GM12874 (cell line): ENCODE measurements around the gene PCGF2.

Source experiments
- TF ChIP-seq, protein P1 (sequence below): IDR thresholded peaks from 2 replicates; pipeline ENCODE4 v1.5.1; 2011; ENCODE audit warnings: low read depth, mild to moderate bottlenecking, control low read depth, low read length, moderate library complexity; ENCODE audit not compliant: insufficient read depth

Gene PCGF2

DNA sequence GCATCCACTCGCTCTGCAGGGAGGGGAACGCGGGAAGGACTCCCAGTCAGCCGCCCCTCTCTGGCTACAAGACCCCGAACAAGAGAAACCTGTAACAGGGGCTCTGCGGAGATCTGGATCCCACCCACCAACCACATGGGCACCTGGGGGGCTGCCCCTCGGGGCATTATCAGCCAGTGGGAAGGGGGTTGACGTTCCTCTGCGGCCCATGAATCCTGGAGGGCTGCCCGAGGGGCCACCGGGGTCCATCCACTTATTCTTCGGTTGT lies 1.8 kb upstream of the PCGF2 start:
- TF ChIP-seq, protein P1, sequence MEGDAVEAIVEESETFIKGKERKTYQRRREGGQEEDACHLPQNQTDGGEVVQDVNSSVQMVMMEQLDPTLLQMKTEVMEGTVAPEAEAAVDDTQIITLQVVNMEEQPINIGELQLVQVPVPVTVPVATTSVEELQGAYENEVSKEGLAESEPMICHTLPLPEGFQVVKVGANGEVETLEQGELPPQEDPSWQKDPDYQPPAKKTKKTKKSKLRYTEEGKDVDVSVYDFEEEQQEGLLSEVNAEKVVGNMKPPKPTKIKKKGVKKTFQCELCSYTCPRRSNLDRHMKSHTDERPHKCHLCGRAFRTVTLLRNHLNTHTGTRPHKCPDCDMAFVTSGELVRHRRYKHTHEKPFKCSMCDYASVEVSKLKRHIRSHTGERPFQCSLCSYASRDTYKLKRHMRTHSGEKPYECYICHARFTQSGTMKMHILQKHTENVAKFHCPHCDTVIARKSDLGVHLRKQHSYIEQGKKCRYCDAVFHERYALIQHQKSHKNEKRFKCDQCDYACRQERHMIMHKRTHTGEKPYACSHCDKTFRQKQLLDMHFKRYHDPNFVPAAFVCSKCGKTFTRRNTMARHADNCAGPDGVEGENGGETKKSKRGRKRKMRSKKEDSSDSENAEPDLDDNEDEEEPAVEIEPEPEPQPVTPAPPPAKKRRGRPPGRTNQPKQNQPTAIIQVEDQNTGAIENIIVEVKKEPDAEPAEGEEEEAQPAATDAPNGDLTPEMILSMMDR = no peak

DNA sequence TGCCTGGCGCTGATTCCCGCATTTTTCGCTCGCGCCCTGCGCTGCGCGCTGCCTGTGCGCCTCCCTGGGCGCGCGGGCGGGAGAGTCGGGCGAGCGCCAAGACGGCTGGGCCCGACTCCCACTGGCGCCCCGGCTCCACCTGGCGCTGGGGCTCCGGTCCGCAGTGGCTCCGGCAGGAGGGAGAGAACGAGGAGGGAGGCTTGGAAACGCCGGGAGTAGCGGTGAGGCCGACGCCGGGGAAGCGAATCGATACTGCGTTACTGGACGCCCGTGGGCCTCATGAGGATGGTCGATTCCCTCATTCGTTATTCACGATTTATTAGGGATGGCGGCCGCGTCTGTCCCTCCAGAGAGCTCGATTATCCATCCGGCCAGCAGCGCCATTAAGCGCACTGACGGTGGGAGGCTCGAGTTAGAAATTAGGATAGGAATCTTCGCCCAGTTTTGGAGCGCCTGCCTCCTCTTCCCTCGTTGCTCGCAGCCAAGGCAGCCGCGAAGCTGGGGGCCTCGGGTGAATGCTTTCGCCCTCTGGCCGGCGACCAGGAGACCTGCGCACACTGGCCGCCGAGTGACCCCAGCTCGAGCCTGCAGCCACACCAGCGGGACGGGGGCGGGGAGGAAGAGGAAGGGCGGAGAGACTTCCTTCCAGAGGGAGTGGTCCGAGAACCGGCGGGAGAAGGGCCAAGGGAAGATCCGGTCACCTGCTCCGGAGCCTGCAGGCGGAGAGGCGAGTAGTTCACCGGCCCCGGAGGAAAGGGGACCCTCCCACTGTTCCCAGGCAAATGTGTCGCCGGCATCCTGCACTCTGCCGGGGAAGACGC lies 1.3 kb upstream of the PCGF2 start:
- TF ChIP-seq, protein P1 = no peak

DNA sequence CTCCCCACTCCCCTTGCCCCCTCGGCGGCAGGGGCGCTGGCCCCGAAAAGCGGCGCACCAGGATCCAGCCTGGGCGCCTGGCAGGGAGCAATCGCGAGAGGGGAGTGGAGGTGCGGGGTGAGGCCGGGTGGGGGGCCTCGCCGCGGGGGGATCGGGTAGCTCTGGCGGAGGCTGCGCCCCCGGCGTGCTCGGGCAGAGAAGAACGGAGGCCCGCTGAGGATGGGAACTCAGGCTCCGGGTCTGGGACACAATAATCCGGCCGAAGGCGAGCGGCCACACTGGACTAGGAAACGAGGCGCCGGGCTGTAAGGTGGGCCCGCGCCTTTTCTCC lies 721 bp upstream of the PCGF2 start:
- TF ChIP-seq, protein P1 = no peak

DNA sequence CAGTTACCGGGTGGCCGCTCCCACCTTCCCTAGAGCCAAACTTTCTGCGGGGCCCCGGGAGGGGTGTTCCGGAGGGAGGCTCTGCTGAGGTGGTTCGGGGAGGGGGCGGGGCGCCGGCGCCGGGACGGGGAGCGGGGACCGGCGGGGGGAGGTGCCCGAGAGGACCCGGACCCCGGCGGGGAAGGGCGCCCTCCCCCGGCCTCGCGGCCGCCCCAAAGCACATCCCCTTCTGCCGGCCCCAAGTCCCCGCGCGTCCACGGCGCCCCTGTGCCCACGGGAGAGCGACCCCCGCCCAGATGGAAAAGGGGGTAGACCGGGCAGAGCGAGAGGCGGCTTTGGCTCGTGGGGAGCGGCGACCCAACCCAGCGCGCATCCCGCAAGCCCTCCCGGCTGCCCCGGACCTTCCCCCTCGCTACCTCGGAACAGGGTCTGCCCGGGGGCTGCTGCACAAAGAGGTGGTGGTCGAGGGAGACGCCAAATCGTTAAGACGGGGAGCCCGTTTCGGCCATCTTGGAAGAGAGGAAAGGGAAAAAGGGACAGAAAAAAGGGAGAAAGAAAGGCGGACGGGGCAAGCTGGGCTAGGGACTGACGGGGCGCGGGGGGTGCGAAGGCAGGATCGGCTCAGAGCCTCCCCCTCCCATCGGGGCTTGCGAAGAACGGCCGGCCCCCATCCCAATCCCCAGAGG lies 530 bp downstream of the PCGF2 start:
- TF ChIP-seq, protein P1 = peak; percentile 60

DNA sequence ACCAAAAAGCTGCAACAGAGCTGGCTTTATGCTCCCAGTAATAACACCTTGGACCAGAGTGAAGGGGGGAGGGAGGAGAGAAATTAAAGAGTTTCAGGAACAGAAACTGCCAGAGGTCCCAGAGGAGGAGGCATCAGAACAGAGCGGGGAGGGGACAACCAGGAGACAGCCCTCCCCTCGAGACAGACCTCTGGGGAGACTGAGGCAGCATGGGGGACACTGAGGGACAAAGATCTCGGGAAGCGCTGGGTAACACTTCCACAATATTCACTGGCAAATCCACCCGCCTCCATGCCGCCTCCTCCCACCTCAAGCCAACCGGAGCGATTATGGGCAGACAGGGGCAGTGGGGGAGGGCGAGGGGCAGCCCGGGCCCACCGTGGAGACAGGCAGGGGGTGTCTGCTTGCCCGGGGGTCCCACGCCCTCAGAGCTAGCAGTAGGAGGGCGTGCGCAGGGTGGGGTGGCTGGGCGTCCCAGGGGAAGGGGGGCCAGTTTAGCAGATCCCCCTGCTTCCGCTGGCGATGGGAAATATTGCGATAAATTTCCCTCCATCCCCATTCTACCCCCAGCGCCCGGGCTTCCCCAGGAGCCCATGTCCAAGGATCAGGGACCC lies 1.2 kb downstream of the PCGF2 start:
- TF ChIP-seq, protein P1 = no peak

DNA sequence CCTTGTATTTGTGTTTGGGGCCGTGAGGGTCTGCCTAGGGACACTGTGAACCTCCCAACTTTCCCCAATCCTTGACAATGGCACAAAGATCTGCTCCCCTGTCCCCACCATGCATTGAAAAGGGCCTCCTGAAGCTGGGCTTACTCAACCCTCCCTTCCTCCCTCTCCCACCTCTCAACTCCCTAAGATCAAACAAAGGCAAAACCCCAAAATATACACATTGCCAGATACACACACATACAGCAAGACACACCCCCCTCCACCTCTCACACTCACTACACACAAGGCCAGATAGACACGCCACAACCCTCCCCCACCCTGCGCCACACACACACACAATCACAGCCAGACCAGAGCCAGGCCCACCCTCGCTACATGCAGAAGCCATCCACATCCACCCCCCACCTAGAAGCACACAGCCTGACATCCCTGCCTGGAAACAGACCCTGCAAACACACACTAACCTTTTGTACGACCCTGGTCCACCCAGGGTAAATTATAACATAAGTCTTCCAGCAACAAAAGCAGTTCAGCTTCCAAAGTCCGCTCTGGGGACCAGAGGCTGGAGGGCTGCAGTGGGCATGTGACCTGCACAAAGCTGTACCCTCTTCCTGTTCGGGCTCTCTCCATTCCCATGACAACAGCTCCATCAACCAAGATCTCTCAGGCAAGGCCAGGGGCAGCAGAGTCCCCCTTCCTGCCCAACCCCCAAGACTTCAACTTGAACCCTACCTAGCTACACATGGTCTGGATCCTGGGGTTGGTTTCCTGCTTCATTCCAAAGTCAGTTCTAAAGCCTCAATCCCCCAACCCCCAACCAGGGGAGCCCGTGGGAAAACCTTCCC lies 1.9 kb downstream of the PCGF2 start:
- TF ChIP-seq, protein P1 = no peak

DNA sequence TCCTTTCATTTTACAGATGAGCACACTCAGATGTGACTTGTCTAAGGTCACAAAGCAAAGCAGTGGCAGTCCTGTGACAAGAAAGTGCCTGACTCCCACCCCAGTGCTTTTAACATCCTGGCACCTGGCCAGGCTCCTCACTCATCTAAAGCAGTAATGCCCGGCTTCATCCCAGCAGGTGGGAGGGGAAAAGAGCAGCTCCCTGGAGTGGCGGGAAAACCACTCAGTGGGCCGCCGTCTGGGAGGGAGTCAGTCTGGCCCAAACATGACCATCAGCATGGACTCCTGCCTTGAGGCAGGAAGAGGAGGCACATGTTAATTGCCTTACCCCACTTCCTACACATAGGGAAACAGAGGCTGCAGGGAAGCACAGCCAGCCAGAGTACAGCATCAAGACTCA lies 2.6 kb downstream of the PCGF2 start:
- TF ChIP-seq, protein P1 = no peak
